GM19395 (cell line): ENCODE data around the gene LSG1.
"Not testable (repeated sequence)": the region's sequence is repeated elsewhere in the genome, so short reads cannot be mapped to it uniquely, and the experiment has no call there.

Experiments
- ATAC-seq: cut with Tn5 transposase; IDR thresholded peaks from one replicate; pipeline ENCODE4 v1.9.1; 2021; ENCODE audit warnings: mild to moderate bottlenecking, moderate library complexity; ENCODE audit not compliant: unreplicated experiment

Gene LSG1

GRCh38 chr3:194658477-194659242 lies 13.3 kb downstream of the LSG1 start:
- no peak for ATAC-seq

GRCh38 chr3:194657439-194657838 lies 14.6 kb downstream of the LSG1 start:
- no peak for ATAC-seq

DNA sequence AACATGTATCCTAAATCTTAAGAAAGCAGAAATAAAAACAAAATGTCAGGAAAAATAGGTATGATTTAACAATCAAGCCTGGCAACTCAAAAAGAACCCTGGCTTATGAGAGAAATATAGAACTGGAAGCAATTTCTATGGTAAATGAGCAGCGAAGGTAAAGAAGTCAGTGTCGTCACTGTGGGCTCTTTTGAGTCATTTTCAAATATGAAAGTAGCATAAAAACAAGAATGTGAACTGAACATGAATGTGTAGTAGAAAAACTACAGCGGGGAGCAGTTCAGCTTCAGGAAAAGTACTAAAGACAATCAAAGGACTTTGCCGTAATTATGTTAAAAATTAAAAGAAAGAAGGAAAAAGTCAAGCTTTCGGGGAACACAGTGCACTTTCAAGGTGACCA lies 17.5 kb downstream of the LSG1 start:
- peak; percentile 96 for ATAC-seq

DNA sequence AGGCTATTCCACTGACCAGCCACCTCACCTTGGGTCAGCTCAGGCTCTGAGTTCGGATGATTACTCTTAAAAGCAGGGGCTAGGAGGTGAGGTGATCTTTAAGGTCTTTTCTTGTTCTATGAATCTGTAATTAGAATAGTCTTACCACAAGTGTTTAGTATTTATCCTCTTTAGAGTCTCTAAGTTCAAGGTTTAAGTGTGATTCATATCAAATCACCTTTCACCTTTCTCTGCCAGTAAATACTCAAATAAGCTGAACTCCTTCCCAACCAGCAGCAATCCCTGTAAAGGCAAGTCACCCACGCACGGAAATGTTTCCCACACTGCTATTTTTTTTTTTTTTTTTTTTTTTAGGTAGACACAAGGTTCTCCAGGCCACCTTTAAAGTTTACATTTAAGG lies 24.2 kb downstream of the LSG1 start:
- ATAC-seq = no peak

DNA sequence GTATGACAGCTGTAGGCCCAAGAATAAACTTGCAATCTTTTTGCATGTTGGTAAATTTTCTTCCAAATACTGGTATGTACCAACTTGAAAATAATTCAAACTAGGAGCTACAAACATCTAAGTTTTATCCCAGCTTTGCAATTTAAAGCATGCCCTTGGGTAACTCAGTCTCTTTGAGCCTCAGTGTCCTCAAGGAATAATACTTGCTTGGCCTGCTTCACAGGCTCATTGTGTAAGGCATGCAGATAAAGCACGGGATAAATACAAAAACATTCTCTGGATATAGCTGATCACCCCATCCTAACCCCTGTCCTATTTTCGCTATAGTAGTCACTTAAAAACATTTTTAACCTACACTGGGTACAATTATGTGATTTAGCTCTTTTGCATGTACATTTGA lies 29.2 kb downstream of the LSG1 start:
- no peak for ATAC-seq

DNA sequence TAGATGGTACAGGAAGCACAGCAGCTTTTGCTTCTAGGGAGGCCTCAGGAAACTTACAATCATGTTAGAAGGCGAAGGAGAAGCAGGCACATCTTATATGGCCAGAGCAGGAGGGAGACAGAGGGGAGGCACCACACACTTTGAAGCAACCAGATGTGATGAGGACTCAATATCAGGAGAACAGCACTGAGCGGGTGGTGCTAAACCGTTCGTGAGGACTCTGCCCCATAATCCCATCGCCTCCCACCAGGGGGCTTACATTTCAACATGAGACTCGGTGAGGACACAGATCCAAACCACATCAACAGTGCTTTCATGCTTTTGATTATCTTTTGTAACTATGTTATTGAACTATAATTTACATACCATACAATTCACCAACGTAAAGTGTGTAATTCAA lies 31.2 kb downstream of the LSG1 start:
- ATAC-seq = no peak

GRCh38 chr3:194638991-194639605 lies 32.9 kb downstream of the LSG1 start:
- no peak for ATAC-seq

DNA sequence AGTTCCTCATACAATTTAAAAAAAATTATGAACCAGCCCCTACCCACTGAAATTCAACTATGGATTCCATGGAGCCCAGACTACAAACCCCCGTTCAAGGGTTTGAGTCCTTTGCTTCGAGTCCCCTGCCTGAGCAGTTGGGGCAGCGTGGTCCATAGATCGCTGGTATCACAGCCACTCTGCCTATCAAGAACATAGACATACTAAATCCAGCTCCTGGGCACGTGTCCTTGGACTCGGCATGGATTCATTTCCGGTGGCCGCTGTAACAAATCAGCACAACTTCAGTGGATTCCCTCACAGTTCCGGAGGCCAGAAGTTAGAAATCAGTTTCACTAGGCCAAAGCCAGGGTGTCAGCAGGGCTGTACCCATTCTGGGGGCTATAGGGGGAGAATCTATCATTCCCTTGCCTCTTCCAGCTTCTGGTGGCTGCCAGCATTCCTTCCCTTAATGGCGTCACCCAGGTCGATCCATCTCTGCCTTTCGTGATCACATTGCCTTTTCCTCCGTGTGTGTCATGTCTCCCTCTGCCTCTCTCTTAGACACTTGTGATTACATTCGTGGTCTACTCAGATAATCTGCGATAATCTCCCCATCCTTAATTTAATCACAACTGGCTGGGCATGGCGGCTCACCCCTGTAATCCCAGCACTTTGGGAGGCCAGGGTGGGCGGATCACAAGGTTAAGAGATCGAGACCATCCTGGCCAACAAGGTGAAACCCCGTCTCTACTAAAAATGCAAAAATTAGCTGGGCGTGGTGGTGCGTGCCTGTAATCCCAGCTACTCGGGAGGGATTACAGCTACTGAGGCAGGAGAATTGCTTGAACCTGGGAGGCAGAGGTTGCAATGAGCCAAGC lies 34.2 kb downstream of the LSG1 start:
- ATAC-seq = no peak

DNA sequence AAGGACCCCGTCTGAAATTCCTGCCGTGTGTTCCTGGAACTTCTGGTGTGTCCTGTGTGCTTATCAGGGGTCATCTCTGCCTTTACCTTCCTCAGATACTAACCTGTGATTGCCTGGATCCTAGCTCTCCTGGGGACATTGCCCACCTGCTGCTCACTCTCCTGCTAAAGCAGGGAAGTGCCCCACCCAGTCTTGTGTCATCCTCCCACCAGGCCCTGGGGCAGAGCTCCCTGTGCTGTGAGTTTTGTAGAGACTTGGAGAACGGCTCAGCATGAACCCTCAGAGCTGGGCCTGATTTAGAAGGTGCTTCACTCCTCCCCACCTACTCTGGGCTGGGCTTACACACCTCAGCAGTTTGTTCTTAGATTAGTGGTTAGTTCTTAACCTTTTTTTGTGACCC lies 34.9 kb downstream of the LSG1 start:
- no peak for ATAC-seq

DNA sequence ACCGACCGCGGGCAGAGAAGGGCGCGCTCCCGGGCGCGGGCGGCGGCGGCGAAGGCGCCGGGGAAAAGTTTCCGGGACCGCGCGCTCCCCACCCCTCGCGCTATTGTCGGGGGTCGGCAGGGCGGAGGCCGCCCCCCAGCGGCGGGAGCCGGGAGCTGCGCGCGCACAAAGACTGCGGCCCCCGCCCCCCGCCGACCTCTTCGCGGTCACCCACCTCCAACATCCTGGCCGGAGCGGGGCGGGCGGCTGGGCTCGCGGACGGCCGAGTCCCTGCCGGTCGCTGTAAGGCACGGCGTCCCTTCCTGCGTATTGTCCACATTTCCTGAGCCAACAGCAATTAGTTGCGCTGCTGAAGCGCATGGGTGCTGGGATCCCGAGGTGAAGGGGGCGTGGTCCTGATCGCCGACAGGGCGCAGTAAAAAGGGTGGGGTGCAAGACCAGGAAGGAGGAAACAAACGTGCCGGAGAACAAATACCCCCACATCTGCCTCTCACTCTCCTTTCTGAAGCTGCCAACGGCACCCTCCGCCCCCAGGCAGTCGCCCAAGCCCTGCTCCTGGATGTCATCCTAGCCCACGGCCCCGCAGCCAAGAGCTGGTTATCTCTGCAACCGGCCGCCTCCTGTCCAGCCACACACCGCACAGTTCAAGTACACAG lies 38.5 kb downstream of the LSG1 start, which contains the start of gene TMEM44:
TSS of gene TMEM44 (minus strand) at position 71 of the 656 bp plus-strand sequence. CDS start 204 bp downstream, outside the sequence.
- peak; percentile 85 for ATAC-seq

- ATAC-seq = peak; percentile 62
These were observed 39.1 kb downstream of the LSG1 start for GRCh38 chr3:194632809-194633348.

DNA sequence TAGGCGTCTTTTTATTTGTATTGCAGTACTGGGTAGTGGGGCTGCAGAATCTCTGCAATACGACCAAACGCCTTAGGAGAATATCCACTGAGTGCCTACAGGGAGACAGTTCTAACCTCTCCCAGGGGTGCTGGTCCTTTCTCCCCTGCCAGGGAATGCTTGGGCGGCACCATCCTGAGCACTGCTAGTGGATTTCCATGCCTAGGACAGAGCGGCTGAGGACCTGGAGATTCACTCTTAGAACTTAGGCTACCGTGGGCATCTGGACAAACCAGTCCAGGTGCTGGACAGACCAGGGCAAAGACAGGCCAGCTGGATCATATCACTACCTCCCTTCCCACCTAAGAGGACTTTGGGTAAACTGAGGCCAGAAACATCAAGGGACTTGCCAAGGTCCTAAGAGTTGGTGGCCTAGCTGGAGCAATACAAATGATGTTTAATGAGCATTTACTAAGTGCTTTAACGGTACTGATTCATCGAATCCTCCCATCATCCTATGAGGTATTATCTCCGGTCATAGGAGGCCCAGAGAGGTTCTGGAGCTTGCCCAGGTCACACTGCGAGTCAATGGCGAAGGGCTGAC lies 39.7 kb downstream of the LSG1 start:
- no peak for ATAC-seq

GRCh38 chr3:194631696-194632095 lies 40.3 kb downstream of the LSG1 start:
- ATAC-seq = no peak

DNA sequence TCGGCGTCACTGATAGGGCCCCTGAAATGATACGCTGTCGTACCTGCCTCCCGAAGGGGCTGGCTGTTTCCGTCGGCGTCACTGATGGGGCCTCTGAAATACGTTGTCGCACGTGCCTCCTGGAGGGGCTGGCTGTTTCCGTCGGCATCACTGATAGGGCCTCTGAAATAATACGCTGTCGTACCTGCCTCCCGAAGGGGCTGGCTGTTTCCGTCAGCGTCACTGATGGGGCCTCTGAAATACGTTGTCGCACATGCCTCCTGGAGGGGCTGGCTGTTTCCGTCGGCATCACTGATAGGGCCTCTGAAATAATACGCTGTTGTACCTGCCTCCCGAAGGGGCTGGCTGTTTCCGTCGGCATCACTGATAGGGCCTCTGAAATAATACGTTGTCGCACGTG lies 41.3 kb downstream of the LSG1 start:
- not testable (repeated sequence) for ATAC-seq

GRCh38 chr3:194624956-194625355 lies 47.0 kb downstream of the LSG1 start:
- no peak for ATAC-seq

- no peak for ATAC-seq
These were observed 48.3 kb downstream of the LSG1 start for GRCh38 chr3:194623449-194624290.

- no peak for ATAC-seq
These were observed 49.2 kb downstream of the LSG1 start for GRCh38 chr3:194622621-194623340.

GRCh38 chr3:194621947-194622346 lies 50.0 kb downstream of the LSG1 start:
- no peak for ATAC-seq

- no peak for ATAC-seq
These were observed 51.8 kb downstream of the LSG1 start for GRCh38 chr3:194620196-194620595.
